Measurements from ENCODE around the gene CDK16. TPM values are rescaled to one million over a fixed set of nuclear protein-coding genes. Genes with fewer than 3 reads are reported as not detected.

The CDK16 gene
- total and polyA plus RNA-seq, 2 donors (not counting 1 experiment from before 2014, with no cell fraction given) = 68.2 to 92.9 TPM

GRCh38 chrX:47272013-47272408 lies 53.5 kb downstream of the CDK16 start:
- Histone ChIP-seq H3K4me1 (ENCODE audit: control insufficient read depth in 2 of 2, insufficient read depth in 2 of 2, low read length in 2 of 2) (no peaks in the 10 kb centered on the region), H3K27ac (ENCODE audit: low read length in 2 of 2) (no peak overlapping the region), H3K27me3 (replicated peaks in 1 of 4; ENCODE audit: control extremely low read depth in 1 of 4, control insufficient read depth in 3 of 4, insufficient read depth in 4 of 4, low read length in 3 of 4) (no peaks in the 10 kb centered on the region), H2AFZ (ENCODE audit: insufficient read depth, low read depth, low read length, poor library complexity, severe bottlenecking) (no peak overlapping the region), H3K4me3 (ENCODE audit: control extremely low read depth in 1 of 5, extremely low read depth in 1 of 5, insufficient read depth in 1 of 5, low read depth in 2 of 5, low read length in 4 of 5) (no peak overlapping the region), H3K4me2 (replicated peaks; ENCODE audit: low read depth, low read length, poor library complexity, severe bottlenecking) (no peak overlapping the region), H3K9me3 (ENCODE audit: control extremely low read depth in 1 of 3, control insufficient read depth in 2 of 3, insufficient read depth in 1 of 3, low read length in 2 of 3) (no peaks in the 10 kb centered on the region), H3K79me2 (ENCODE audit: control insufficient read depth, insufficient read depth, low read length) (no peaks in the 10 kb centered on the region), H3K9ac (ENCODE audit: low read length) (no peak overlapping the region), H3K36me3 (replicated peaks in 1 of 2; ENCODE audit: control extremely low read depth in 1 of 2, control insufficient read depth in 1 of 2, extremely low read depth in 1 of 2, insufficient read depth in 2 of 2, low read length in 1 of 2) (no peaks in the 10 kb centered on the region), H4K20me1 (ENCODE audit: control insufficient read depth, insufficient read depth, low read length, poor library complexity, severe bottlenecking) (no peaks in the 10 kb centered on the region)
- H3K4me1 Mint-ChIP-seq = no peaks in the 10 kb centered on the region
- DNase-seq (no peak), ATAC-seq (ENCODE audit: low read depth) (no peak)
- POLR2A ChIA-PET = no interaction called here
- no peak overlapping the region for H3K27ac Mint-ChIP-seq
- no peaks in the 10 kb centered on the region for H3K27me3 Mint-ChIP-seq
- intact Hi-C loops (cut with micrococcal nuclease) = no loop called here
- no CpG with 5 or more reads among the region's 2 CpGs for WGBS (ENCODE audit: insufficient coverage)
- CTCF ChIA-PET = interaction anchor here (0.6 kb wide), 1 partner anchor 28 kb away, joined by 3 read pairs; no protein-coding TSS in a partner anchor
- H3K9me3 Mint-ChIP-seq (ENCODE audit: insufficient read depth) = no peaks in the 10 kb centered on the region
- no peak for TF ChIP-seq EZH2 (IDR thresholded peaks at IDR 0.05; ENCODE audit: borderline replicate concordance, insufficient read depth, low read depth, low read length, poor library complexity, severe bottlenecking)
- TF ChIP-seq, protein P1, sequence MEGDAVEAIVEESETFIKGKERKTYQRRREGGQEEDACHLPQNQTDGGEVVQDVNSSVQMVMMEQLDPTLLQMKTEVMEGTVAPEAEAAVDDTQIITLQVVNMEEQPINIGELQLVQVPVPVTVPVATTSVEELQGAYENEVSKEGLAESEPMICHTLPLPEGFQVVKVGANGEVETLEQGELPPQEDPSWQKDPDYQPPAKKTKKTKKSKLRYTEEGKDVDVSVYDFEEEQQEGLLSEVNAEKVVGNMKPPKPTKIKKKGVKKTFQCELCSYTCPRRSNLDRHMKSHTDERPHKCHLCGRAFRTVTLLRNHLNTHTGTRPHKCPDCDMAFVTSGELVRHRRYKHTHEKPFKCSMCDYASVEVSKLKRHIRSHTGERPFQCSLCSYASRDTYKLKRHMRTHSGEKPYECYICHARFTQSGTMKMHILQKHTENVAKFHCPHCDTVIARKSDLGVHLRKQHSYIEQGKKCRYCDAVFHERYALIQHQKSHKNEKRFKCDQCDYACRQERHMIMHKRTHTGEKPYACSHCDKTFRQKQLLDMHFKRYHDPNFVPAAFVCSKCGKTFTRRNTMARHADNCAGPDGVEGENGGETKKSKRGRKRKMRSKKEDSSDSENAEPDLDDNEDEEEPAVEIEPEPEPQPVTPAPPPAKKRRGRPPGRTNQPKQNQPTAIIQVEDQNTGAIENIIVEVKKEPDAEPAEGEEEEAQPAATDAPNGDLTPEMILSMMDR (IDR thresholded peaks at IDR 0.05) = no peak
- H3K4me3 Mint-ChIP-seq = no peak overlapping the region

DNA sequence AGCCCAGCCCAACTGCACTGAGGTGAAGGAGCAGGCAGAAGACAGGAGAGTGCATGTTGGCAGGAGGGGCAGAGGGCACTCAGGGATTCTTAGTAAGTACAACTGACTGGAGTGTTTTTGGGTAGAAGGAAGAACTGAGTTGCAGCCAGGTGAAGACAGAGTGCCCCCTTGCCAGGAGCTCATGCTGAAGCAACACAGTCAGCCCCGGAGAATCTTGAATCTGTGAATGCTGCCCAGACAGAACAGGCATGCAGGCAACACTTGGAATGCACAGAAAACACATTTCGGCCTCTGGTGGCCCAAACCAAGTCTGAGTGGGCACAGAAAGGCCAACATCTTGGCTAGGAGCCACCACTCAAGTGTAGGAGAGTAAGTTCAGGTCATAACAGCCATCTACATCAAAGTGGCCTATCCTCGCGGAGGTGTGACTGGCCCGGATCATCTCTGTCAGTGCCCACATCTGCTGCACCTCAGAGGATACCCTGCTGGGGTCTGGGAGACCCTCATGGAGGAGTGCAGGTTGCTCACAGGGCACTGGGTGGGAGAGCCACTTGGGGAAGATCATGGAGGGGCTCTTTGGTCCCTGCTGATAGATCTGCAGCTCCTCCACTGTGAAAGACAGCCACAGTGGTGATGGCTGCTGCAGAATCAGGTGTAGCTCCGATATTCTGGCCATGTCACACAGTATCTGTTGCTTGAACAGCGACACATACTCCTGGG lies 54.7 kb downstream of the CDK16 start:
- no peaks in the 10 kb centered on the region for H3K27me3 ChIP-seq (replicated peaks in 1 of 4; ENCODE audit: control extremely low read depth in 1 of 4, control insufficient read depth in 3 of 4, insufficient read depth in 4 of 4, low read length in 3 of 4)
- ATAC-seq (ENCODE audit: low read depth) (no peak), DNase-seq (no peak)
- H3K36me3 ChIP-seq (replicated peaks in 1 of 2; ENCODE audit: control extremely low read depth in 1 of 2, control insufficient read depth in 1 of 2, extremely low read depth in 1 of 2, insufficient read depth in 2 of 2, low read length in 1 of 2) = no peaks in the 10 kb centered on the region
- no peak overlapping the region for H3K9ac ChIP-seq (ENCODE audit: low read length)
- H3K4me3 ChIP-seq (ENCODE audit: control extremely low read depth in 1 of 5, extremely low read depth in 1 of 5, insufficient read depth in 1 of 5, low read depth in 2 of 5, low read length in 4 of 5) = no peak overlapping the region
- H3K4me3 Mint-ChIP-seq = no peak overlapping the region
- POLR2A ChIA-PET = no interaction called here
- H3K4me2 ChIP-seq (replicated peaks; ENCODE audit: low read depth, low read length, poor library complexity, severe bottlenecking) = no peak overlapping the region
- no peaks in the 10 kb centered on the region for H4K20me1 ChIP-seq (ENCODE audit: control insufficient read depth, insufficient read depth, low read length, poor library complexity, severe bottlenecking)
- no peaks in the 10 kb centered on the region for H3K9me3 Mint-ChIP-seq (ENCODE audit: insufficient read depth)
- no peak overlapping the region for H2AFZ ChIP-seq (ENCODE audit: insufficient read depth, low read depth, low read length, poor library complexity, severe bottlenecking)
- H3K4me1 Mint-ChIP-seq = no peaks in the 10 kb centered on the region
- no peak overlapping the region for H3K27ac ChIP-seq (ENCODE audit: low read length in 2 of 2)
- no peaks in the 10 kb centered on the region for H3K4me1 ChIP-seq (ENCODE audit: control insufficient read depth in 2 of 2, insufficient read depth in 2 of 2, low read length in 2 of 2)
- TF ChIP-seq, protein P1 (IDR thresholded peaks at IDR 0.05) = no peak
- TF ChIP-seq EZH2 (IDR thresholded peaks at IDR 0.05; ENCODE audit: borderline replicate concordance, insufficient read depth, low read depth, low read length, poor library complexity, severe bottlenecking) = no peak
- CTCF ChIA-PET = no interaction called here
- WGBS (ENCODE audit: insufficient coverage) = 64% methylated on average over 4 of the region's 7 CpGs
- no peaks in the 10 kb centered on the region for H3K9me3 ChIP-seq (ENCODE audit: control extremely low read depth in 1 of 3, control insufficient read depth in 2 of 3, insufficient read depth in 1 of 3, low read length in 2 of 3)
- intact Hi-C loops (cut with micrococcal nuclease) = no loop called here
- no peaks in the 10 kb centered on the region for H3K79me2 ChIP-seq (ENCODE audit: control insufficient read depth, insufficient read depth, low read length)
- H3K27me3 Mint-ChIP-seq = no peaks in the 10 kb centered on the region
- no peak overlapping the region for H3K27ac Mint-ChIP-seq

All from B cell (primary cell).